ENCODE data around the gene ANXA2.

ANXA2 gene

DNA sequence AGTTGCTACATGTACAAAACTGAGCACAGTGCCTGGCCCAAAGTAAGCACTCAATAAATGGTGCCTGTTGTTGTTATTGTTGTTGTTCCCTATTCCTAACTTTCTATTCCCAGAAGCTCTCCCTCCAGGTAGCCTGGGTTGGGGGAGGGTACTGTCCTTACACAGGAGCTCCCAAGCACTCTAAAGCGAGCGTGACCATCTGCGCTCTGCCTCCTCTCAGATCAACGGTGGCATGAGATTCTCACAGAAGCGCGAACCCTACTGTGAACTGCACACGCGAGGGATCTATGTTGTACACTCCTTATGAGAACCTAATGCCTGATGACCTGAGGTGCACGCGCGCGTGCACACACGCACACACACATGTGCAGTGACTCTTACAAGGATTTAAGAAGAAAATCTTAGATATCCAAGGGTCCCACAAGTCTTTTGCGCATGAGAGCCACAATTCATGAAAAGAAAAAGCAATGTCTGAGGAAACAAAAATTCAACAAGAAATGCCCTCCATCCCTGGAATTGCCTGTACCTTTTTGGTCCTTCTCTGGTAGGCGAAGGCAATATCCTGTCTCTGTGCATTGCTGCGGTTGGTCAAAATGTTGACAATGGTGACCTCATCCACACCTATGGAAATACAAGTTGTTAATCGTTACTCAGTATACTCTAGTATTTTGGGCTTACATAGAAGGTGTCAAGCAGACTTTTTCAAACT, 33.7 kb downstream of the ANXA2 start:
- DNase-seq = no peak

DNA sequence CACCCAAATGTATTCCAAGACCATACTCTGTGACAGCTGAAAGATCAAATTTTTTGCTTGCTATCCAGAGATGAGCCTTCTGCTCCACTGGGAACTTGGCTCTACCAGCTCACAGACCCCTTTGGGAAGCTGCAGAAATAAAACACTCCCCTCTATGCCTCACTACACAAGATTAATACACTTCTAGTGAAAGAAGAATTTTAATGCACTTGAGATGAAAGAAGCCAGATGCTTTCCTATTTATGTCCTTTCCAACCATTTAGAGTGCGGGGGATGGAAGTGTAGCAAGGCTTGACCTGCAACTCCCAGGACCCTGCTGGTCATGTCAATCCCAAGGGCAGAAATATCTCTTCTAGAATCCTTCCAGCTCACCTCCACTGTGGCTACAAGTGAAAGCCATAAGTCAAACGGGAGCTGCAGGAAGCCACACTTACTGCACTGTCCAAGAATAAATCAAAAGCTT, 34.7 kb downstream of the ANXA2 start:
- no peak for DNase-seq

DNA sequence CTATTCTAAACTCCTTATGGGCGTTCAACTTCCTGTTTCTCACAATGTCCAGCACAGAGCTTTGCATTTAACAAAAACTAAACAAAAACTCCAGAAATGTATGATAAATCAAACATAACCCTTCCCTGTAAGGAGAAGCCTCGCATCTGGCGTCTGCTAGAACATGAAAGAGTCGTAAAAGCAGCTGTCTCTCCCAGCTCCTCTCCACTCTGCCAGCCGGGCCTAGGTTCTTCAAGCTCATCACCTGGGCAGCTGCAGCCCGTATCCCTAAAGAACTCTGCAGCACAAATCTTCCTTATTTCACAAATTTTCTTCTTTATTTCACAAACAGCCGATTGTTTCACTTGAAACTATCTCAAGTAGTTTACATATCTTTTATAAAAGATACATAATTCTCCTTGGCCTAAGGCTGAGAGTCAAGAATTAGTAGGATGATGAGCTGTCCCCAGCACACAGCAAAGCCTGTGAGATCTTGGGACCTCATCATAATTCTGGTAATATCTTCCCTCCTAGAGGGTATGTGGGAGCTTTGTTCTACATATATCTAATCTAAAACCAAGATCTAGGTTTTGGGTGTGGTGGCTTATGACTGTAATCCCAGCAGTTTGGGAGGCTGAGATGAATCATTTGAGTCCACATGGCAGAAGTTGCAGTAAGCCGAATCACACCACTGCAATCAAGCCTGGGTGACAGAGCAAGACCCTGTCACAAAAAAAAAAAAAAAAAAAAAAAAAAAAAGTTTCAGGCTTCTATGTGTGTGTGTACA, 35.3 kb downstream of the ANXA2 start:
- no peak for DNase-seq

DNA sequence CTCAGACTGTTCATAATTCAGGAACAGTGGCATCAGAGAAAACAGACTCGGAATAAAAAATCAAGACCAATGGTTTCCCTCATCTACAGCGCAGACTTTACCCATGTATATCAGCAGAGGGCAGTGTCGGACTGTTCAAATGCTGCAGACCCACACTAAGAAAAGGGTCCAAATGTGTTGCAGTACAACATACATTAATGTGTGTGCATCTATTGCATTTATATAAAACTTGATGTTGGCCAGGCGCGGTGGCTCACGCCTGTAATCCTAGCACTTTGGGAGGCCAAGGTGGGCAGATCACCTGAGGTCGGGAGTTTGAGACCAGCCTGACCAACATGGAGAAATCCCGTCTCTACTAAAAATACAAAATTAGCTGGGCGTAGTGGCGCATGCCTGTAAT, 38.0 kb downstream of the ANXA2 start:
- peak; percentile 30 to 41 for DNase-seq

DNA sequence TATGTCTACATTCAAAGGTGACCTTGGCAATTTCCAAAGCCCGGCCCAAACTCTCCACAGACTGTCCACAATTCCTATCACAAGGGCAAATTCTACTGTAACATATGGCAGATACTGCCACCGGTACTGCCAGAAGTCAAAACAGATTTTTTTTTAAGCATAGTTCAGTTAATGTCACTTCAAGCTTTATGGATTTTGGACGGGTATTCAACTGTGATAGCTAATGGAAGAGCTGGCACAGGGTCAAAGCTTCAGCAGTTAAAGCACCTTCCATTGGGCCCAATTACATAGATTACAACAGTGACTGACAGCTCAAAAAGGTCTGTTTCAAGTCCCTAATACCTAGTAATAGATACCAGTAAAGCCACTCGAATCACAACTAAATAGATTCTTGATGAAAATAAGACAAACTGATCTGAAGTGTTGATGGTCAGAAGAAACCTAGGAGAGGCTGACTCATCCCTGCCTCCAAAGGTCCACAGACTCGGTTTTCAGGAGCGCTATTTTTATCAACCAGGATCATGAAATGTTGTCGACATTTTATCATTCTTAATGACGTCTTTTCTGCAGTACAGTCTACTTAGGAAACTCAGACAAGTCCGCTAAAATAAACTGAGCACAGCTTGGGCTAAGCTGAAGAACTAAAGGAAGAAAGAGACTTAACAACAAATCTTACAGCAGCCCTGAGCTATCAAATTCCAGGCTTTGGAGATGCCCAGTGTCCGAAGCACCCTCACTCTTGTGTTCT, 38.7 kb downstream of the ANXA2 start:
- DNase-seq = no peak

DNA sequence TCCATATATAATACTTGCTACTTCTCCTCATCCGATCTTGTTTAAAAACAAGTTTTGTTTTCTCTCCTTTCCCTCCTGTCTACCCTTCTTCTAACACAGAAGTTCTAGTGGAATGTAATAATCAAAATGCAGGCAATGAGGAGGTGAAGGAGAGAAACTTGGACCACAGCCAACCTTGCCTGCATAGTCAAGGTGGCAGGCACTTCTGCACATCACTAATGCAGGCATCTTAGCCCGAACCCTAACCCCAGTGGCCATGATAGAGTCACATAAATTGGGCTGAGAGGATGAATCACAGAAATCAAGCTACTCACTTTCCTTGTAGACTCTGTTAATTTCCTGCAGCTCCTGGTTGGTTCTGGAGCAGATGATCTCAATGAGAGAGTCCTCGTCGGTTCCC, 41.0 kb downstream of the ANXA2 start:
- no peak for DNase-seq

DNA sequence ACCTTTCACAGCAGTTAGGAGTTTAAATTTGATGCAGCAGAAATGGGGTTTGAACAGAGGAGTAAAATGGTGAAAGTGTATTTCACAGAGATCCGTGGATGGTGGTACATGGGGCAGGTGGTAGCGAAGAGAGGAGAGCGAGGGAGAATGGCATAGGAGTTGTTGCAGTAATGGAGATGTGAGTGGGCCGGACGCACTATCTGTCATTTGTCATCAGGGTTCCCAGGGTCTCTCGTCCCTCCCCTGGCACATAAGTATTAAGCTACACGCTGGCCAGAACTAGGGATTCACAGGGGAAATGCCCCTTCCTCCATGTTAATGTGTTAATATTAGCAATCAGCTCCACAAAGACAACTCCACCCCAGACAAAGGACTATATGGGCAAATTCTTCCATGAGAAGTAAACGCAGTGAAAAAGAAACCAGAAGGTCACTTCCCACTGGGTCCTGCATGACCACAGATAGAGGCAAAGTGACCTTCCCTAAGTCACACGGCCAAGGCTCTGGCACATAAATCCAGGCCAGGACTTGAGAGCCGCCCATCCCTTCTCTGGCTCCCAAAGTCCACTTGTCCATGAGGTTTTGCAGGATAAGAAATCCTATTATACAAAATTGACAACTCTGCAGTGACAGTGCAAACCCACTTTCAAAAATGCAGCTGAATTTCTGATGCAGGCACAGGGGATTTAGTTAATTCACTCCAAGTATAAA, 42.5 kb downstream of the ANXA2 start:
- DNase-seq = no peak

DNA sequence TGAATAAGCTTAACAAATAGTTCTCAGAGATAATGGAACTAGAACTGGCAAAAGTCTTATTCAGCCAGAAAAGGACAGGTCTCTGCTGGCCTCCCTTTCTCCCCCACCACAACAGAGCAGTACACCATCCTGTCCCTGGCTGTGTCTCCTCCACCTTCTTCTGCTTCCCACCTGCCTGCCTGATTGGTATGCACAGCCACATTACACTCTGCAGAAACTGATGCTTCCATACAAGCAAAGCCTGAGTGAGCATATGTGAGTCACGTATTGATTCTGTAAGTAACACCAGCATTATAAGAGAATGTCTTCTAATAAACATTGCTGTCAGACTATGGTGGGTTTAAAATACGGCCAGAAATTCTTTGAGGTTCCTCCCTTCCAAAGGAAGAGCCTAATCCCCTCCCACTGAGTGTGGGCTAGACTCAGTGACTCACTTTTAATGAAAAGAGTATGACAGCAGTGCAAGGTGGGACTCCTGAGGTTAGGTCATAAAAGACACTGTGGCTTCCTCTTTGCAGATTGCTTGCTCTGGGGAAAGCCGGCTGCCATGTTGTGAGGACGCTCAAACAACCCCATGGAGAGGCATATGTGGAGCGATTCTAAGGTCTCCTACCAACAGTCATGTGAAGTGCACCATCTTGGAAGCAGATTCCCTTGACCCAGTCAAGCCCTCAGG, 44.4 kb downstream of the ANXA2 start:
- no peak for DNase-seq

DNA sequence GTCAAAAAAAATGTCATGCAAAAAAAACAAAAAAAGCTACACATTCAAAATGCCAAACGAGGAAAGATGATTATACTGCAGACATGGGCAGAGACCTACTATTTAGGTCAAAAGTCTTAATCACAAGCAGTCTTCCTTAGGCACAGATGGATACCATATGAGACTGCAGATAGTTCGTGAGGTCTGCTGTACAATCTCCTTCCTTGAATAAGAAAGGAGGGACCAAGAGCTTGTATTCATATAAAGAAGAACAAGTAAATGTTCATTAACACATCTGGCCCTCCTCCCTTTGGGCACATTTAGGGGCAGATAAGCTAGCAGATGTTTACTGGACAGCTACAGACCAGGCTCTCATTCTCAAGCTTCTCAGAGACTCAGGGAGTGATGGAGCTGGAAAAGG, 45.3 kb downstream of the ANXA2 start:
- no peak for DNase-seq

DNA sequence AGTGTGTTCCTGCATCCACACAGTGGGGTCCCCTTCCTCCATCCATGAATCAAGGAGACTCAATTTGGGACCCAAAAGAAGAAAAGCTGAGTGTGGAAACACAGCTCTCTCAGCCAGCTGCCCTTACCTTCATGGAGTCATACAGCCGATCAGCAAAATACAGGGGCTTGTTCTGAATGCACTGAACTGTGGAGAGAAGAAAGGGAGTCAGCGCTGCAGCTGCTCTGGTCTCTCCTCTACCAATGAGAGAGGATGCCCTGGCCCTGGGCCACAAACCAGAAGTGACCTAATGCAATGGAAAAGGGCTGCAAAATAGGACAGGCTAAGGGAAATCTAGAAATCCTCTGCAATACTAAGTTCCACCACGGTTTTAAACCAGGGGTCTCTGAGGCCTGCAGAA, 46.7 kb downstream of the ANXA2 start:
- no peak for DNase-seq

DNA sequence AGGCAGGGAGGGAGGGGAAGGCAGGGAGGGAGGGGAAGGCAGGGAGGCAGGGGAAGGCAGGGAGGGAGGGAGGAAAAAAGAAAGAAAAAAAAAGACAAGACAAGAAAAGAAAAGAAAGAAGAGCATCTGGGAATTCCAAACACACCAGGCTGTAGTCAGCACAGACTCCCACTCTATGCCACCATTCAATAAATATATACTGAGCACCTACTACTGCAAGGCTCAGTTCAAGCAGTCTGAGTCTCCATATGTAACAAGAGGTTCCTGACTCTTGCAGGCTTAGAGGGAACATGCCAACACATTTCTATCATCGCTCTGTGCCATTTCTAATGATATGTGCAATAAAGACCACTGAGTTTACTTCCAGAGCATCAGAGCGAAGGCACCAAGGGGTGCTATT, 47.7 kb downstream of the ANXA2 start:
- no peak for DNase-seq

DNA sequence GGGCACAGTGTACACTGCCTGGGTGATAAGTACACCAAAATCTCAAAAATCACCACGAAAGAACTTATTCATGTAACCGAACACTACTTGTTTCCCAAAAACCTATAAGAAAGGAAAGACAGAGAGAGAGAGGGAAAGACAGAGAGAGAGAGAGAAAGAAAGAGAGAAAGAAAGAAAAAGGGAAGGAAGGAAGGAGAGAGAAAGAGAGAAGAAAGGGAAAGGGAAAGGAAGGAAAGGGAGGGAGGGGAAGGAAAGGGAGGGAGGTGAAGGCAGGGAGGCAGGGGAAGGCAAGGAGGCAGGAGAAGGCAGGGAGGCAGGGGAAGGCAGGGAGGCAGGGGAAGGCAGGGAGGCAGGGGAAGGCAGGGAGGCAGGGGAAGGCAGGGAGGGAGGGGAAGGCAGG, 48.2 kb downstream of the ANXA2 start:
- no peak for DNase-seq

DNA sequence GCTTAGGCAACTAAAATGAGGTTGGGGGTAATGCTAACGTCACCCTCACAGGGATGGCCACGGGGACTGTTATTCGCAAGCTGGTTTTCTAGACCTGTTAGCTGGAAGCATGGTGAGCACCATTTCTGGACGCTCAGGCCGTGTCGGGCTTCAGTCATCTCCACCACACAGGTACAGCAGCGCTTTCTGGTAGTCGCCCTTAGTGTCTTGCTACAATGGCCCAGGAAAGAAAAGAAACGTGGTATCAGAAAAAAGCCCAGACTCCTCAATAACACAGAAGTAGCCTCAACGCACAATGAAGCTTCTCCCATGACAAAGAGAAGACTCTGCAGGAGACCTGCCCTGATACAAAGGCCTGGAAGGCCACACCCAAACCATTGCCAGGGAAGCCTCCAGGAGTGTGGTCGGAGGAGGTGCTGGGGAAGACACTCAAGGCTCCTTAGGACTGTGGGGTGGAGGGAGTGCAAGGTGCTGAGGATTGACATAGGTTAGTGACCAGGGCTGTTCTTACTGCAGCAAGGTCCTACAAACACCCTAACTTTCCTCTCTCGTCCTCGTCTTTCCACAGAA, 50.2 kb downstream of the ANXA2 start:
- no peak for DNase-seq

DNA sequence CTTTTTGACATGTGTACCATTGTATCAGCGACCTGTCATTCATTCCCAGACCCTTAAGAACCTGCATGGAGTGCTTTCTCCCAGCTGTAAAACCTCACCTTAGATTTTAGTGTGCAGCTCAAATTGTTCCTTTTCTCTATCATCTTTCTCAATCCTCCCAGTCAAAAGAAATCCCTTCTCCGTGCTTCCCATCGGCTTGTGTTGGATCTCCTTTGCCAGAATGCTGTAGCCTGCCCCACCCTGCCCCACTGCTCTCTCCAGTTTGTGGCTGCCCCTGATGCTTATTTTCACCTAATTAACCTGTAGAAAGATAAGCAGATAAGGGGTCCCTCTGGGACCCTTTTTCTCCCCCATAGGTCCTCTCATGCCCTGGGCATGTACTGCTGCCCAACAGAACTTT, 51.1 kb downstream of the ANXA2 start:
- DNase-seq = no peak

DNA sequence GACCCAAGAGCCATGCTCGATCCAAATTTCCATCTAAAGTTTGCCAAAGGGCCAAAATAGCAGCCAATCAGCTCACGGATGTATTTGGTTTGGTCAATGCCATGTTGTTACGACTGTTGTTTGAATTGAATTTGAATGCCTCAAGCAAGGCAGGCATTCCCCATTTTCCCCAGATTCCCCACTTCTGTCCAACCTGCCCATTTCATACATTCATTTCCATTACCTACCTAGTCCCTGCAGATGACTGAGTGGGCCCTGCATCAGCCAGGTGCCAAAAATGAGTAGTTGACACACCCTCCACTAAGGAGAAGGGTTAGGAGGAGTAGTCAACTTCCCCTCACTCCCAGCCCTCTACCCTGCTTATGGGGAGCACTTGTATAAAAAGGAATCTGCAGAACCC, 51.7 kb downstream of the ANXA2 start:
- no peak for DNase-seq

DNA sequence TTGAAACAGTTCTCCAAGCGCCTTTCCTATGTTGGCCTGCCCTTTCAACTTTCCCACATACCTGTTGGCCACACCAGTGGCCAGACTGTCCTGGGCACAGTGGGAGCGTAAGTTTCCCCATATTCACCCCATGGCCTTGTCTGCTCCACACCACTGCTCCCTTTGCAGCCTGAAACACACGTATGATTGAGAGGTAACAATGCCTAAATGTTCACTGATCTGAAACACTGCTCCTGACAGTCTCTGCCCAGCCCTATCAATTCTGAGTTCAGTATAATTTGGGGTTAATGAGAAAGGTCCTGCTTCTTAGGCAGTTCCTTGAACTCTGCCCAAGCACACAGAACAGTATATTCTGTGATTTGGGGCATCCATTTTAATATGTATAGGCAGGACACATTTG, 52.2 kb downstream of the ANXA2 start:
- DNase-seq = no peak

DNA sequence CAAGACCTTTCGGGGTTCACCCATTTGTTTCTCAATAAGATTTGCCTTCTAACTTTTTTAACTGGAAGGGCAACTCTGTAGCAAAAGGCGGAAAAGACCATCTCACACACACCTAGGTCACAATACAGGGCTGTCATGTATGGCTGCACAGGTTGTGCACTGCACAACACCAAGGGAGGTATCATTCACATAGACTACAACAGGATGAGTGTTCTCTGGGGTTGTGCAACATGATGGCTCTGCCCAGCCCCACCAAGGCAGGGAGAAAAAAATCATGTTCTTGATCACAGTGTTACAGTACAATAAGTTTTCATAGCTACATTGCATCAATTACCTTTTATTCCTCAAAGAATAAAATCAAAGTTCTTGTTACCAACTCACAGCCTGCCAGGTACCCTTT, 52.8 kb downstream of the ANXA2 start:
- no peak for DNase-seq

DNA sequence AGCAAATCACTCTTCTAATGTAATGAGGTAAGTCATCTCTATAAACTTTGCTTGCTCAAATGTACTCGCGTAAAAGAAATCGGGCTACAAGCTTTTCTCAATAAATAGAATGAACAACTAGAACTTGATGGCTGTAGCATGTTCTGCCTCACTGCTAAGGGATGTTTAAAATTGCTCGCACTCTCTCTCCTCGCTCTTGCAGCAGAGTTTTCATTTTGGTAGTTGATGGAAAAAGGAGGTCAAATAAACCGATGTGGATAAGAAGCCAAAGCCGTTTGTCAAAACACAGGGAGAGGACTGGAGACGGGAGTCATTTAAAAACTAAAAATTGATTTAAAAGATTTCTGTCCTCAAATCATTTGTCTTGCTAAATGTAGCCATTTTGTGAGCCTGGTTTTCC, 53.3 kb downstream of the ANXA2 start:
- no peak for DNase-seq

DNA sequence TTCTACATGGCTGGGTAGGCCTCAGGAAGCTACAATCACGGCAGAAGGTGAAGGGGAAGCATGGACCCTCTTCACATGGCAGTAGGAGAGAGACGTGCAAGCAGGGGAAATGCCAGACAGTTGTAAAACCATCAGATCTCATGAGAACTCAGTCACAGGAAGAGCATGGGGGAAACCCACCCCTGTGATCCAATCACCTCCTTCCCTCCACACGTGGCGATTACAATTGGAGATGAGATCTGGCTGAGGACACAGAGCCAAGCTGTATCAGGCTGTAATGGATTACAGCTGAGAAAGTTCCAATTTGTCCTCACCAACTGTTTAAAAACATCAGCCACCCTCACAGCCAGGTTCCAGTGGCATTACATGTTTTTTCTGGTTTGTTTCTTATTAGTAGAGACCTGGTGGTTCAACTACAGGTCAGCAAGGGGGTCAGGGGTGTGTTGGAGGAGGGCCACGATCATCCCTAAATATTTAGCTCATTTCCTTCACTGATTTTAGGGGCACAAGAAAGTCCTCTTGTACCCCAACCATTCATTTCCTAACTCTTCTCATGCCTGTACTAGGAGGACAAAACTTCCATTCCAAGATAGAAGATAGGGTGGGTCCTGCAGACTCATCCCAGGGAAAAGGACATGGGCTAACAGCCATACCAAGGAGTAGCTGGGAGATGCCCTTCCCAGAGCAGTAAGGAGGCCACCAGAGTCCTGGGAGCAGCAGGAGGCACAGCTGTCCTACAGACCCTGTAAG, 54.4 kb downstream of the ANXA2 start:
- DNase-seq = no peak

DNA sequence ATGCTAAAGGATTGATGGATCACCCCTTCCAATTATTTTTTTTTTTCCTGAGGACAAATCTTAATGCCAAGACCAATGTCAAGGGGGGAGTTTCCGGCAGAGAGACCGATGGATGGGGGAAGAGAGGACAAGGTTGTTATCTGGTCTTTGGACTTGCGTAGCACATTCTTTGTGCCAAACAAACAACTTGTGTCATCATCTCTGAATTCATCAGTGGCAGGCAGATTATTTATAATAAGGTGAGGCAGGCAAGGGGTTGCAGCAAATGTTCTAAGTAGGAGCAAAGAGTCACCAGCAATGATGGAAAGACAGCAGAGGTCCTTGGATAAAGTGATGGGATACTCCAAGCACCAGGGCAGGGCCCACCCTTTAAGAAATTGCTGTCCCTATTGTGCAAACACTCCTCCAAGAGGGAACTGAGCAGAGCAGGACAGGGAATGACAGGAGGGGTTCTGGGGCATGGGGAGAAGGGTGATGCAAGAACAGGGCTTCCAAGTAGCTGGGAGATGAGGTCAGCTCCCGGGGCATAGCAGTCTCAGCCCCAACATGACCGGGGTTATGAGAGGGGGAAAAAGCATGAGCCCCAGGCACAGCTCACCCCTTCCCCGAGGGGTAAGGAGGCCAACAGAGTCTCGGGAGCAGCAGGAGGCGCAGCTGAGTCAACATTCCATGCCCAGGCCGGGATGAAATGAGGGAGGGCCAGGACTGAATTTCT, 57.4 kb downstream of the ANXA2 start:
- no peak for DNase-seq

DNA sequence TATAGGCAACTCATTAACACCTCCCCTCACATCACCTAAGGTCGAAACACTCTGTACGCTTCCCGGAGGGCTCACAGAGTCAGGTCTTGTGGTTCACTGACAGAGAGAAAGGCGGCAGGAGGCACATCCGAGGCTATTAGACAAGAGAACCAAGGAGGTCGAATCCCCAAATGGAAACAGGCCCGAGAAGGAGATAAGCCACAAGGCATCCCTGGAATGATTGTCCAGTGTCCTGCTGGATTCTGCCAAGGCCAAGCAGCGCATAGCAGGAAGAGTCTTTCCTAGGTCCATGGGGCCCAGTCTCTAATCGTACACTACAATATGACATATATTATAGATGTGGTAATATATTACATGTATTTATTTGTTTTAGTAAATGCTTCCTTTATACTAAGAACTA, 58.5 kb downstream of the ANXA2 start:
- DNase-seq = no peak
